Muscle of back (tissue), 11 donors: Measurements from ENCODE around the gene PTBP1. TPM values are rescaled to one million over a fixed set of nuclear protein-coding genes. Genes with fewer than 3 reads are reported as not detected.
"Not testable (repeated sequence)": the region's sequence is repeated elsewhere in the genome, so short reads cannot be mapped to it uniquely, and the experiment has no call there.

Source experiments
- DNase-seq, 3 donors: peaks; one replicate each; pipeline versions ENCODE4 v3.0.0 to v3.0.0-alpha.2; 2013
- polyA plus RNA-seq, 10 donors: library from polyadenylated mRNA; unstranded; fragments of 120-200 nt; gene quantifications; one replicate each; pipeline ENCODE4 v1.2.1, GENCODE V29; 2013; ENCODE audit not compliant: insufficient read length in 10 of 10

The PTBP1 gene
- polyA plus RNA-seq, 10 donors = 127 to 230 (median 138) TPM

- DNase-seq = no peak
Measured at GRCh38 chr19:825897-826644, 28.8 kb downstream of the PTBP1 start.

- no peak for DNase-seq
Measured at GRCh38 chr19:827314-827709, 30.1 kb downstream of the PTBP1 start.

GRCh38 chr19:827710-828321, 30.6 kb downstream of the PTBP1 start, which contains the start of gene AZU1:
Gene AZU1, plus strand, starts transcription at chr19:827837. Its CDS starts 10 bp downstream, at chr19:827847.
- DNase-seq = no peak

GRCh38 chr19:829129-829758, 32.0 kb downstream of the PTBP1 start:
- no peak for DNase-seq

- DNase-seq = no peak
Measured at GRCh38 chr19:831407-832369, 34.4 kb downstream of the PTBP1 start.

GRCh38 chr19:834216-834615, 37.0 kb downstream of the PTBP1 start:
- DNase-seq = no peak

- DNase-seq = no peak
Measured at GRCh38 chr19:835210-835810, 38.1 kb downstream of the PTBP1 start.

- DNase-seq = no peak
Measured at GRCh38 chr19:840519-841206, 43.4 kb downstream of the PTBP1 start, which contains the start of gene PRTN3. Gene PRTN3, plus strand, starts transcription at chr19:840999. Its CDS starts 10 bp downstream, at chr19:841009.

GRCh38 chr19:842802-843179, 45.5 kb downstream of the PTBP1 start:
- DNase-seq = not testable (repeated sequence)

- no peak for DNase-seq
Measured at GRCh38 chr19:843180-843835, 46.1 kb downstream of the PTBP1 start.

- no peak for DNase-seq
Measured at GRCh38 chr19:843836-844545, 46.7 kb downstream of the PTBP1 start.

GRCh38 chr19:844546-844971, 47.3 kb downstream of the PTBP1 start:
- no peak for DNase-seq

GRCh38 chr19:845707-846521, 48.7 kb downstream of the PTBP1 start:
- DNase-seq = no peak

- DNase-seq = no peak
Measured at GRCh38 chr19:848386-848921, 51.2 kb downstream of the PTBP1 start.

- not testable (repeated sequence) for DNase-seq
Measured at GRCh38 chr19:849195-849594, 51.9 kb downstream of the PTBP1 start.

- peak; percentile 57 to 92 (median 86) for DNase-seq
Measured at GRCh38 chr19:850221-850978, 53.1 kb downstream of the PTBP1 start.

GRCh38 chr19:850979-851335, 53.7 kb downstream of the PTBP1 start:
- no peak for DNase-seq
